Osteoblast (primary cell): Measurements from ENCODE around the gene GPC5. TPM values are rescaled to one million over a fixed set of nuclear protein-coding genes. Genes with fewer than 3 reads are reported as not detected.
A peak's percentile ranks its signal among the peaks of the same experiment; 100 is the strongest.

Experiments
- DNase-seq: peaks from one replicate; pipeline ENCODE4 v3.0.0; 2011; ENCODE audit warnings: low spot score, mixed read lengths; ENCODE audit not compliant: insufficient read length; ENCODE audit errors: missing footprints
- H2AFZ ChIP-seq: 2 replicates; pipeline ENCODE4 v1.6.0; 2011; ENCODE audit warnings: mild to moderate bottlenecking, low read length
- H3K27ac ChIP-seq: 2 replicates; pipeline ENCODE4 v1.5.1; 2011; ENCODE audit warnings: mild to moderate bottlenecking, low read depth, low read length, moderate library complexity
- H3K27me3 ChIP-seq: 2 replicates; pipeline ENCODE4 v1.6.0; 2012; ENCODE audit warnings: mild to moderate bottlenecking, control low read depth, inconsistent platforms, low read length, moderate library complexity; ENCODE audit not compliant: insufficient read depth
- H3K36me3 ChIP-seq: 2 replicates; pipeline ENCODE4 v1.5.1; 2011; ENCODE audit warnings: mild to moderate bottlenecking, low read length, control low read depth, moderate library complexity; ENCODE audit not compliant: insufficient read depth
- H3K4me1 ChIP-seq: 2 replicates; pipeline ENCODE4 v1.5.1; 2011; ENCODE audit warnings: mild to moderate bottlenecking, low read length, control low read depth, moderate library complexity; ENCODE audit not compliant: insufficient read depth
- H3K4me2 ChIP-seq: 2 replicates; pipeline ENCODE4 v1.6.0; 2011; ENCODE audit warnings: mild to moderate bottlenecking, low read length; ENCODE audit not compliant: insufficient read depth
- H3K4me3 ChIP-seq: fragments of 200-600 bp; sonication (generic); 3 replicates; pipeline ENCODE4 v1.5.1; 2012; ENCODE audit warnings: mild to moderate bottlenecking, low read length, inconsistent platforms; ENCODE audit not compliant: insufficient read depth
- H3K79me2 ChIP-seq: 2 replicates; pipeline ENCODE4 v1.6.0; 2012; ENCODE audit warnings: mild to moderate bottlenecking, low read length, control low read depth, inconsistent platforms; ENCODE audit not compliant: insufficient read depth
- H3K9me3 ChIP-seq: 2 replicates; pipeline ENCODE4 v1.5.1; 2011; ENCODE audit warnings: low read depth, low read length, control low read depth
- H4K20me1 ChIP-seq: 2 replicates; pipeline ENCODE4 v1.6.0; 2012; ENCODE audit warnings: mild to moderate bottlenecking, low read length, control low read depth; ENCODE audit not compliant: insufficient read depth
- total RNA-seq: library from RNA; depleted of rRNA; stranded (reverse); fragments of >200 nt; gene quantifications from 2 replicates; pipeline ENCODE4 v1.2.3, GENCODE V29; 2012
- TF ChIP-seq, protein P1 (sequence below): IDR thresholded peaks from 2 replicates; pipeline ENCODE4 v1.5.1; 2011; ENCODE audit warnings: mild to moderate bottlenecking, low read depth, low read length, moderate library complexity; ENCODE audit errors: extremely low read depth

GPC5 gene
- total RNA-seq, 1 donor, result 0.36 TPM

DNA sequence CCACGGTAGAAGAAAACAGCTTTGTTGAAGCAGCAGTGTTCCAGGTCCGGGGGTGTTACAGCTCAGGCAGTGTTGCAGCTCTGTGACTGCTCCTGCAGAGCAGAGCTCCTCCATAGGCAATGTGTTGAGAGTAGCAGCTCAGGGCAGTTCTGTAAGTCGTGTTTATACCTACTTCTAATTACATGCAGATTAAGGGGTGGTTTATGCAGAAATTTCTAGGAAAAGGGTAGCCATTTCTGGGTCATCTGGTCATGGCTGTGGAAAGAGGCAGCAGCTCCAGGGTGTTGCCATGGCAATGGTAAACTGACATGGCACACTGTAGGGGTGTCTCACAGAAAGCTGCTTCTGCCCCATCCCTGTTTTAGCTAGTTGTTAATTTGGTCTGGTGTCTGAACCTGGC is 316.4 kb downstream of the GPC5 start:
- H4K20me1 ChIP-seq, result no peaks in the 10 kb centered on the region
- TF ChIP-seq, protein P1, sequence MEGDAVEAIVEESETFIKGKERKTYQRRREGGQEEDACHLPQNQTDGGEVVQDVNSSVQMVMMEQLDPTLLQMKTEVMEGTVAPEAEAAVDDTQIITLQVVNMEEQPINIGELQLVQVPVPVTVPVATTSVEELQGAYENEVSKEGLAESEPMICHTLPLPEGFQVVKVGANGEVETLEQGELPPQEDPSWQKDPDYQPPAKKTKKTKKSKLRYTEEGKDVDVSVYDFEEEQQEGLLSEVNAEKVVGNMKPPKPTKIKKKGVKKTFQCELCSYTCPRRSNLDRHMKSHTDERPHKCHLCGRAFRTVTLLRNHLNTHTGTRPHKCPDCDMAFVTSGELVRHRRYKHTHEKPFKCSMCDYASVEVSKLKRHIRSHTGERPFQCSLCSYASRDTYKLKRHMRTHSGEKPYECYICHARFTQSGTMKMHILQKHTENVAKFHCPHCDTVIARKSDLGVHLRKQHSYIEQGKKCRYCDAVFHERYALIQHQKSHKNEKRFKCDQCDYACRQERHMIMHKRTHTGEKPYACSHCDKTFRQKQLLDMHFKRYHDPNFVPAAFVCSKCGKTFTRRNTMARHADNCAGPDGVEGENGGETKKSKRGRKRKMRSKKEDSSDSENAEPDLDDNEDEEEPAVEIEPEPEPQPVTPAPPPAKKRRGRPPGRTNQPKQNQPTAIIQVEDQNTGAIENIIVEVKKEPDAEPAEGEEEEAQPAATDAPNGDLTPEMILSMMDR, result no peak
- no peak for DNase-seq
- H2AFZ ChIP-seq, result no peak overlapping the region
- H3K27me3 ChIP-seq, result no peaks in the 10 kb centered on the region
- no peaks in the 10 kb centered on the region for H3K9me3 ChIP-seq
- H3K36me3 ChIP-seq, result no peaks in the 10 kb centered on the region
- no peak overlapping the region for H3K4me2 ChIP-seq
- H3K79me2 ChIP-seq, result no peaks in the 10 kb centered on the region
- no peak overlapping the region for H3K27ac ChIP-seq
- no peak overlapping the region for H3K4me3 ChIP-seq
- no peaks in the 10 kb centered on the region for H3K4me1 ChIP-seq

DNA sequence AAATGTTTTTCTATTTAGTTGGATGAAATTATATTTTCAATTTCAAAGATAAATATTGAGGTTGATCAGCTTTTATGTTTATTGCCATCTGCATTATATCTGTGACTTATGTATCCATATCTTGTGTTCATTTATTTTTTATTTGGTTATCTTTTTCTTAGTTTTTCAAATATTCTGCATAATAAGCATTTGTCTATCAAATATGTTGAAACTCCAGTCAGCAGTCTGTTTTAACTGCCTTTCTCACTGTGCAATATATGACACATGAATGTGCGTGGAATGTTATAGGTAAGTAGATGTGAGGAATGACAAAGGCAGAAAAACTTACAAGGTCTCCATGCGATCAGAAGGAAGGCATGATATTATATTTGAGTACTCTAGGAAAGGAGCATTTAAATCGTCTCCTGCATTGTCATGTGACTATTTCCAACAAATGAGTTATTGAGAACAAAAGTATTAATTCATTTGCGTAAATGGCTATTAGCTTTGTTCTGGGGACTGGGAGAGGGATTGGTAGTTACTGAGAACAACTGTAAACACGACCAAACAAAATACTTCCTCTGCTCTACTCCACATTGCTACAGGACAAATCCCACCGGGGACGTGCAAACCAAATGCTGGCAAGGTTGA is 318.1 kb downstream of the GPC5 start:
- Histone ChIP-seq H3K27ac (no peak overlapping the region), H3K9me3 (no peaks in the 10 kb centered on the region), H2AFZ (no peak overlapping the region), H3K36me3 (no peaks in the 10 kb centered on the region), H3K4me1 (no peaks in the 10 kb centered on the region), H4K20me1 (no peaks in the 10 kb centered on the region), H3K4me2 (no peak overlapping the region), H3K79me2 (no peaks in the 10 kb centered on the region), H3K4me3 (no peak overlapping the region), H3K27me3 (no peaks in the 10 kb centered on the region)
- TF ChIP-seq, protein P1, result no peak
- DNase-seq, result no peak

DNA sequence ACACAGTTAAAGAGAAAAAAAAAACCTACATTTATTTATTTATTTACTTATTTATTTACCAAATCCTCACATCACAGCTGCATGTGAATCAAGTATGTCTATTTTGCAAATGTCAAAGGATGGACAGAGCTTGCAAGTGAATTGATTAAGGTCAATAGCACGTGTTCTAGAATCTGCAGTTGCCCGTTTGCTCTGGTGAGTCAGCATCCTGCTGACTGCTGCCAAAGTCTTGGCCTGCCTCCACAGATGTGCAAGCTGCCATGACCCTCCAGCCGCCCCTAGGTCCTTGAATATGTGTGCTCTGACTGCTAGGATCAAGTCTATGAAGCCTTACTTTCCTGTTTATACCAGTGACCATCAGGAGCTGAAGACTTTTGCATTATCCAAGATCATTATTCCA is 320.6 kb downstream of the GPC5 start:
- Histone ChIP-seq H3K36me3 (no peaks in the 10 kb centered on the region), H3K27me3 (no peaks in the 10 kb centered on the region), H3K4me2 (no peak overlapping the region), H3K79me2 (no peaks in the 10 kb centered on the region), H4K20me1 (no peaks in the 10 kb centered on the region), H2AFZ (no peak overlapping the region), H3K27ac (no peak overlapping the region), H3K4me3 (no peak overlapping the region), H3K9me3 (no peaks in the 10 kb centered on the region), H3K4me1 (no peaks in the 10 kb centered on the region)
- TF ChIP-seq, protein P1, result no peak
- peak; percentile 25 for DNase-seq

DNA sequence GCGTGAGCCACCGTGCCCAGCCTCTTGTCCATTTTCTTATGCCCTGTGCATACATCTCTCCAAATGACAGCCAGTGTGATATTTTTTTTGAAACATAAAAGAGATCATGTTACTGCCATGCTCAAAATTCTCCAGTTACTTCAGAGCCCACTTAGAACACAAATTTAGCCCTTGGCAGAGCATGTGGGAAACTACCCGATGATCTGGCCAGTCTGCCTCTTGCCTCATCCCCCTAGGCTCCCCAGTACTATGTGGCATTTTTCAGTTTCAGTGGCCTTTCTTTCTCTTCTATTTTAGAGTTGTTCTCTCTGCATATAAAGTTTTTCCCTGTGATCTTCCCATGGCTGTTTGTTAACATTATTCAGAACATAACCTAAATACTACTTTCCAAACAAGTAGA is 323.0 kb downstream of the GPC5 start:
- no peak overlapping the region for H3K4me2 ChIP-seq
- TF ChIP-seq, protein P1, result no peak
- no peaks in the 10 kb centered on the region for H3K27me3 ChIP-seq
- DNase-seq, result no peak
- H3K4me3 ChIP-seq, result no peak overlapping the region
- no peaks in the 10 kb centered on the region for H3K79me2 ChIP-seq
- H3K27ac ChIP-seq, result no peak overlapping the region
- no peaks in the 10 kb centered on the region for H3K36me3 ChIP-seq
- no peaks in the 10 kb centered on the region for H4K20me1 ChIP-seq
- H2AFZ ChIP-seq, result no peak overlapping the region
- H3K9me3 ChIP-seq, result no peaks in the 10 kb centered on the region
- no peaks in the 10 kb centered on the region for H3K4me1 ChIP-seq
